Mucosa of rectum (tissue), 2 donors: ENCODE results near the gene ANXA3.

Experiments
- H3K27ac ChIP-seq, 2 donors: one replicate each; pipeline ENCODE4 v1.7.0; 2013; ENCODE audit warnings: inconsistent platforms in 2 of 2, low read depth in 2 of 2, low read length in 2 of 2
- H3K27me3 ChIP-seq, 2 donors: one replicate each; pipeline ENCODE4 v1.7.0; 2013; ENCODE audit warnings: low read length in 2 of 2; ENCODE audit not compliant: control insufficient read depth in 2 of 2, insufficient read depth in 2 of 2
- H3K36me3 ChIP-seq, 2 donors: one replicate each; pipeline ENCODE4 v1.7.0; 2013; ENCODE audit warnings: low read length in 2 of 2; ENCODE audit not compliant: control insufficient read depth in 2 of 2, insufficient read depth in 2 of 2
- H3K4me1 ChIP-seq, 2 donors: one replicate each; pipeline ENCODE4 v1.7.0; 2013; ENCODE audit warnings: low read length in 2 of 2, mild to moderate bottlenecking in 1 of 2; ENCODE audit not compliant: control insufficient read depth in 2 of 2, insufficient read depth in 2 of 2
- H3K4me3 ChIP-seq, 2 donors: one replicate each; pipeline ENCODE4 v1.7.0; 2013; ENCODE audit warnings: low read length in 2 of 2
- H3K9ac ChIP-seq, 2 donors: one replicate each; pipeline ENCODE4 v1.7.0; 2013; ENCODE audit warnings: low read length in 2 of 2, low read depth in 1 of 2, mild to moderate bottlenecking in 1 of 2
- H3K9me3 ChIP-seq, 2 donors: one replicate each; pipeline ENCODE4 v1.7.0; 2013; ENCODE audit warnings: low read length in 2 of 2; ENCODE audit not compliant: control insufficient read depth in 2 of 2
- donor health status: healthy.
- donor health status: Normal muscosa, but diverticular disease.

ANXA3 gene

GRCh38 chr4:78638337-78639172, 87.0 kb downstream of the ANXA3 start:
- Histone ChIP-seq H3K36me3 (no peaks in the 10 kb centered on the region), H3K4me3 (no peak overlapping the region), H3K27me3 (no peaks in the 10 kb centered on the region), H3K4me1 (peaks cover 0 to 8% of the 10 kb centered on the region in 2 donors), H3K9ac (no peak overlapping the region), H3K9me3 (no peaks in the 10 kb centered on the region), H3K27ac (peak overlapping the region in 1 of 2 donors; percentile 40)

- peaks cover 0 to 15% of the 10 kb centered on the region in 2 donors for H3K4me1 ChIP-seq
- no peaks in the 10 kb centered on the region for H3K36me3 ChIP-seq
- H3K9ac ChIP-seq = no peak overlapping the region
- no peaks in the 10 kb centered on the region for H3K9me3 ChIP-seq
- no peaks in the 10 kb centered on the region for H3K27me3 ChIP-seq
- no peak overlapping the region for H3K27ac ChIP-seq
- H3K4me3 ChIP-seq = no peak overlapping the region
Observed at GRCh38 chr4:78640714-78641113, 89.1 kb downstream of the ANXA3 start.

- H3K36me3 ChIP-seq = no peaks in the 10 kb centered on the region
- no peak overlapping the region for H3K4me3 ChIP-seq
- H3K4me1 ChIP-seq = peaks cover 0 to 24% of the 10 kb centered on the region in 2 donors
- H3K9ac ChIP-seq = no peak overlapping the region
- no peak overlapping the region for H3K27ac ChIP-seq
- no peaks in the 10 kb centered on the region for H3K9me3 ChIP-seq
- H3K27me3 ChIP-seq = no peaks in the 10 kb centered on the region
Observed at GRCh38 chr4:78642934-78643333, 91.4 kb downstream of the ANXA3 start.

GRCh38 chr4:78644063-78644691, 92.6 kb downstream of the ANXA3 start:
- no peaks in the 10 kb centered on the region for H3K9me3 ChIP-seq
- no peak overlapping the region for H3K27ac ChIP-seq
- no peak overlapping the region for H3K9ac ChIP-seq
- H3K4me3 ChIP-seq = no peak overlapping the region
- H3K4me1 ChIP-seq = peaks cover 0 to 24% of the 10 kb centered on the region in 2 donors
- H3K36me3 ChIP-seq = no peaks in the 10 kb centered on the region
- no peaks in the 10 kb centered on the region for H3K27me3 ChIP-seq

GRCh38 chr4:78644744-78645330, 93.3 kb downstream of the ANXA3 start:
- H3K36me3 ChIP-seq = no peaks in the 10 kb centered on the region
- H3K9ac ChIP-seq = no peak overlapping the region
- peaks cover 0 to 24% of the 10 kb centered on the region in 2 donors for H3K4me1 ChIP-seq
- no peaks in the 10 kb centered on the region for H3K27me3 ChIP-seq
- H3K9me3 ChIP-seq = no peaks in the 10 kb centered on the region
- H3K4me3 ChIP-seq = no peak overlapping the region
- H3K27ac ChIP-seq = peak overlapping the region in 1 of 2 donors; percentile 65

- no peak overlapping the region for H3K9ac ChIP-seq
- H3K9me3 ChIP-seq = no peaks in the 10 kb centered on the region
- H3K4me3 ChIP-seq = peak overlapping the region in 1 of 2 donors; percentile 11
- no peaks in the 10 kb centered on the region for H3K27me3 ChIP-seq
- no peaks in the 10 kb centered on the region for H3K36me3 ChIP-seq
- H3K27ac ChIP-seq = peak overlapping the region; percentile 40 to 65
- peaks cover 0 to 24% of the 10 kb centered on the region in 2 donors for H3K4me1 ChIP-seq
Observed at GRCh38 chr4:78645853-78646757, 94.5 kb downstream of the ANXA3 start.

- H3K27ac ChIP-seq = no peak overlapping the region
- H3K36me3 ChIP-seq = no peaks in the 10 kb centered on the region
- H3K9me3 ChIP-seq = no peaks in the 10 kb centered on the region
- H3K4me1 ChIP-seq = peaks cover 0 to 24% of the 10 kb centered on the region in 2 donors
- no peak overlapping the region for H3K4me3 ChIP-seq
- H3K9ac ChIP-seq = no peak overlapping the region
- H3K27me3 ChIP-seq = no peaks in the 10 kb centered on the region
Observed at GRCh38 chr4:78647272-78647671, 95.7 kb downstream of the ANXA3 start.

- no peaks in the 10 kb centered on the region for H3K36me3 ChIP-seq
- H3K4me3 ChIP-seq = no peak overlapping the region
- no peak overlapping the region for H3K9ac ChIP-seq
- no peaks in the 10 kb centered on the region for H3K27me3 ChIP-seq
- H3K4me1 ChIP-seq = peaks cover 0 to 16% of the 10 kb centered on the region in 2 donors
- no peak overlapping the region for H3K27ac ChIP-seq
- no peaks in the 10 kb centered on the region for H3K9me3 ChIP-seq
Observed at GRCh38 chr4:78648640-78649363, 97.2 kb downstream of the ANXA3 start.
